ACC112 (cell line): Measurements from ENCODE around the gene CDH23.

Experiments
- H2AFZ ChIP-seq: fragments of 200-600 bp; sonication (generic); one replicate; pipeline ENCODE4 v1.6.0; 2017; ENCODE audit warnings: antibody characterized with exemption, low read length; ENCODE audit not compliant: unreplicated experiment
- H3K27ac ChIP-seq: fragments of 200-600 bp; sonication (generic); 2 replicates; pipeline ENCODE4 v1.5.1; 2014; ENCODE audit warnings: low read depth, mild to moderate bottlenecking, antibody characterized with exemption, low read length, moderate library complexity
- H3K27me3 ChIP-seq: fragments of 200-600 bp; sonication (generic); 2 replicates; pipeline ENCODE4 v1.6.1; 2014; ENCODE audit warnings: mild to moderate bottlenecking, antibody characterized with exemption, low read length, moderate library complexity, mixed read lengths; ENCODE audit not compliant: insufficient read depth
- H3K36me3 ChIP-seq: fragments of 200-600 bp; sonication (generic); 2 replicates; pipeline ENCODE4 v1.6.1; 2016; ENCODE audit warnings: mild to moderate bottlenecking, antibody characterized with exemption, low read length, moderate library complexity, mixed read lengths; ENCODE audit not compliant: insufficient read depth
- H3K4me1 ChIP-seq: fragments of 200-600 bp; sonication (generic); one replicate; pipeline ENCODE4 v1.6.1; 2016; ENCODE audit warnings: low read length, mixed read lengths; ENCODE audit not compliant: insufficient read depth, unreplicated experiment, control insufficient read depth
- H3K4me3 ChIP-seq: fragments of 200-600 bp; sonication (generic); 2 replicates; pipeline ENCODE4 v1.5.1; 2014; ENCODE audit warnings: mild to moderate bottlenecking, low read depth, low read length
- H3K79me2 ChIP-seq: fragments of 200-600 bp; sonication (generic); one replicate; pipeline ENCODE4 v1.6.0; 2016; ENCODE audit warnings: low read length; ENCODE audit not compliant: control insufficient read depth, unreplicated experiment, insufficient read depth

Gene CDH23

GRCh38 chr10:71806704-71807556 is 410.2 kb downstream of the CDH23 start:
- H3K4me1 ChIP-seq: no peaks in the 10 kb centered on the region
- no peaks in the 10 kb centered on the region for H3K36me3 ChIP-seq
- H3K4me3 ChIP-seq: no peak overlapping the region
- H3K79me2 ChIP-seq: no peaks in the 10 kb centered on the region
- H2AFZ ChIP-seq: no peak overlapping the region
- no peak overlapping the region for H3K27ac ChIP-seq
- H3K27me3 ChIP-seq: peaks cover 12% of the 10 kb centered on the region; the same call in 1 of the 2 replicates

GRCh38 chr10:71807557-71808510 is 411.1 kb downstream of the CDH23 start:
- no peak overlapping the region for H3K27ac ChIP-seq
- H2AFZ ChIP-seq: no peak overlapping the region
- H3K4me1 ChIP-seq: no peaks in the 10 kb centered on the region
- H3K4me3 ChIP-seq: no peak overlapping the region
- no peaks in the 10 kb centered on the region for H3K79me2 ChIP-seq
- H3K27me3 ChIP-seq: peaks cover 12% of the 10 kb centered on the region; the same call in 1 of the 2 replicates
- H3K36me3 ChIP-seq: no peaks in the 10 kb centered on the region

DNA sequence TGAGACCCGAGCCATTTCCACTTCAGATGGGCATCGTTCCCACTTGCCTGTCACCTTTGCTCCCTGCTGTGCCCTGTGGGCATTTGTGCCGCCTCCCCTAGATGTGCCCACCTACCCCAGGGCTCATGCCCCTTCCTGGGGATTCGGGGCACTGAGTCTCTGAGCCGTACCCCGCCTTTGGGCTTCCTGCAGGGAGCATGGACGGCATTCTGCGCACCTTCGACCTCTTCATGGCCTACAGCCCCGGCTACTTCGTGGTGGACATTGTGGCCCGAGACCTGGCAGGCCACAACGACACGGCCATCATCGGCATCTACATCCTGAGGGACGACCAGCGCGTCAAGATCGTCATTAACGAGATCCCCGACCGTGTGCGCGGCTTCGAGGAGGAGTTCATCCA is 412.9 kb downstream of the CDH23 start:
- no peak overlapping the region for H2AFZ ChIP-seq
- no peaks in the 10 kb centered on the region for H3K4me1 ChIP-seq
- no peak overlapping the region for H3K27ac ChIP-seq
- H3K4me3 ChIP-seq: no peak overlapping the region
- no peaks in the 10 kb centered on the region for H3K36me3 ChIP-seq
- H3K27me3 ChIP-seq: peaks cover 12% of the 10 kb centered on the region; the same call in 1 of the 2 replicates
- no peaks in the 10 kb centered on the region for H3K79me2 ChIP-seq

GRCh38 chr10:71810048-71810750 is 413.5 kb downstream of the CDH23 start:
- Histone ChIP-seq H3K4me3 (no peak overlapping the region), H3K27me3 (peaks cover 8% of the 10 kb centered on the region; the same call in 1 of the 2 replicates), H2AFZ (no peak overlapping the region), H3K27ac (no peak overlapping the region), H3K36me3 (peaks cover under 1% of the 10 kb centered on the region; the same call in 1 of the 2 replicates), H3K79me2 (no peaks in the 10 kb centered on the region), H3K4me1 (no peaks in the 10 kb centered on the region)

GRCh38 chr10:71811351-71811750 is 414.6 kb downstream of the CDH23 start:
- Histone ChIP-seq H3K36me3 (peaks cover 9% of the 10 kb centered on the region; the same call in 1 of the 2 replicates), H2AFZ (no peak overlapping the region), H3K79me2 (no peaks in the 10 kb centered on the region), H3K4me1 (no peaks in the 10 kb centered on the region), H3K27me3 (peaks cover under 1% of the 10 kb centered on the region; the same call in 1 of the 2 replicates), H3K27ac (no peak overlapping the region), H3K4me3 (no peak overlapping the region)

GRCh38 chr10:71812016-71812912 is 415.5 kb downstream of the CDH23 start:
- no peak overlapping the region for H3K27ac ChIP-seq
- H2AFZ ChIP-seq: no peak overlapping the region
- H3K27me3 ChIP-seq: no peaks in the 10 kb centered on the region
- no peaks in the 10 kb centered on the region for H3K79me2 ChIP-seq
- H3K4me1 ChIP-seq: no peaks in the 10 kb centered on the region
- H3K4me3 ChIP-seq: no peak overlapping the region
- peaks cover 9% of the 10 kb centered on the region; the same call in 1 of the 2 replicates for H3K36me3 ChIP-seq

- H3K79me2 ChIP-seq: no peaks in the 10 kb centered on the region
- H3K4me1 ChIP-seq: no peaks in the 10 kb centered on the region
- H2AFZ ChIP-seq: no peak overlapping the region
- peaks cover 9% of the 10 kb centered on the region; the same call in 1 of the 2 replicates for H3K36me3 ChIP-seq
- no peak overlapping the region for H3K27ac ChIP-seq
- H3K4me3 ChIP-seq: no peak overlapping the region
- H3K27me3 ChIP-seq: no peaks in the 10 kb centered on the region
Observed at GRCh38 chr10:71812913-71813590, 416.3 kb downstream of the CDH23 start.

DNA sequence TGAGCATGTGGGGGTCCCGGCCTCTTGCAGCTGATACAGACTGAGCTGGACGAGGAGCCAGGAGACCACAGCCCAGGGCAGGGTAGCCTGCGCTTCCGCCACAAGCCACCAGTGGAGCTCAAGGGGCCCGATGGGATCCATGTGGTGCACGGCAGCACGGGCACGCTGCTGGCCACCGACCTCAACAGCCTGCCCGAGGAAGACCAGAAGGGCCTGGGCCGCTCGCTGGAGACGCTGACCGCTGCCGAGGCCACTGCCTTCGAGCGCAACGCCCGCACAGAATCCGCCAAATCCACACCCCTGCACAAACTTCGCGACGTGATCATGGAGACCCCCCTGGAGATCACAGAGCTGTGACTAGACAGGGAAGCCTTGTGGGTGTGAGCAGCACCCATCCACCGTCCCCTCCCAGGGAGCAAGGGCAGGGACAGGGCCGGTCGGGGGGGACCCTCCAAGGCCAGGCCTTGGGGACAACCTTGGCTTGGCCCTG is 418.2 kb downstream of the CDH23 start:
- Histone ChIP-seq H3K4me1 (no peaks in the 10 kb centered on the region), H2AFZ (no peak overlapping the region), H3K27ac (no peak overlapping the region), H3K36me3 (peaks cover 16% of the 10 kb centered on the region; the same call in 1 of the 2 replicates), H3K4me3 (no peak overlapping the region), H3K79me2 (no peaks in the 10 kb centered on the region), H3K27me3 (no peaks in the 10 kb centered on the region)

DNA sequence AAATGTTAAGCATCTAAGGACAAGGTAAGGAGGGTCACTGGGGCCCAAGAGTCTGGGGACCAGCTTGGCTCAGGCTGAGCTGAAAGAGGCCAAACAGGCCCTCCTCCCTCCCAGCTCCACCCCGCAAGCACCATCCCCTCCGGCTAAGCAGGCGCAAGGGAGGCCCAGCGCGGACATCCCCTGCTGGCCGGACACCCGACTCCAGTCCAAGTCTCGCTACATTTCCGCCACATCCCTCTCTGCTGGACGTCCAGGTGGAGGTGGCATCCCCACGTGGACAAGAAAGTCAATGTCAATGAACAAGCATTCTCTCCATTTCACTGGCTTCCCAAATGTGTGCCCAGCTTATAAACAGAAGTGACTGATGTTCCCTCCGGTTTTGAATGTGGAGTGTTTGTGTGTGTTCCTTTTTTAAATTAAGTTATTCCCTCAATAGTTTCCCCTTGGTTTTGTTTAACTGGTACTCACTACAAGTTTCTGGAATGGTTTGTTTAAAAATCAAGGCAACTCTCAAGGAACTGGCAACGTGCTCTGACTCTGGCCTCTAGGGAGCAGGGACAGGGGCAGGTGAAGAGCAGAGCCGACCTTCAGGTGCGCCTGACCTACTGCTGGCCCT is 418.9 kb downstream of the CDH23 start:
- no peak overlapping the region for H3K4me3 ChIP-seq
- no peaks in the 10 kb centered on the region for H3K27me3 ChIP-seq
- H3K36me3 ChIP-seq: peaks cover 23% of the 10 kb centered on the region; the same call in 1 of the 2 replicates
- no peaks in the 10 kb centered on the region for H3K79me2 ChIP-seq
- no peak overlapping the region for H2AFZ ChIP-seq
- H3K4me1 ChIP-seq: no peaks in the 10 kb centered on the region
- no peak overlapping the region for H3K27ac ChIP-seq
